SJCRH30 (cell line): ENCODE measurements around the gene SLC16A7. TPM values are rescaled to one million over a fixed set of nuclear protein-coding genes. Genes with fewer than 3 reads are reported as not detected.

Experiments used
- DNase-seq, 2 experiments: peaks; one replicate each; pipeline ENCODE4 v3.0.0-alpha.2; 2015 to 2020
- H3K27ac ChIP-seq: fragments of 250-450 bp; sonication (Bioruptor Pico); 2 replicates; pipeline ENCODE4 v1.5.1; 2020; ENCODE audit warnings: mild to moderate bottlenecking, moderate library complexity
- H3K27me3 ChIP-seq: fragments of 250-450 bp; sonication (Bioruptor Pico); 2 replicates; pipeline ENCODE4 v1.5.1; 2020; ENCODE audit warnings: mild to moderate bottlenecking, moderate library complexity
- H3K36me3 ChIP-seq: fragments of 250-450 bp; sonication (Bioruptor Pico); 2 replicates; pipeline ENCODE4 v1.5.1; 2020; ENCODE audit warnings: mild to moderate bottlenecking, moderate library complexity
- H3K4me1 ChIP-seq: fragments of 250-450 bp; sonication (Bioruptor Pico); 2 replicates; pipeline ENCODE4 v1.5.1; 2020; ENCODE audit warnings: mild to moderate bottlenecking, moderate library complexity
- H3K4me3 ChIP-seq: fragments of 250-450 bp; sonication (Bioruptor Pico); 2 replicates; pipeline ENCODE4 v1.5.1; 2020; ENCODE audit warnings: mild to moderate bottlenecking, moderate library complexity
- H3K9me3 ChIP-seq: fragments of 250-450 bp; sonication (Bioruptor Pico); replicated peaks from 2 replicates; pipeline ENCODE4 v1.5.1; 2020; ENCODE audit warnings: mild to moderate bottlenecking, moderate library complexity
- total RNA-seq: library from RNA; depleted of rRNA; stranded (reverse); fragments of >200 nt; shearing (Covaris generic); gene quantifications from 2 replicates; pipeline ENCODE4 v1.2.3, GENCODE V29; 2014

SLC16A7 gene
- total RNA-seq, 1 experiment from 2014 or later: 3.1 TPM

DNA sequence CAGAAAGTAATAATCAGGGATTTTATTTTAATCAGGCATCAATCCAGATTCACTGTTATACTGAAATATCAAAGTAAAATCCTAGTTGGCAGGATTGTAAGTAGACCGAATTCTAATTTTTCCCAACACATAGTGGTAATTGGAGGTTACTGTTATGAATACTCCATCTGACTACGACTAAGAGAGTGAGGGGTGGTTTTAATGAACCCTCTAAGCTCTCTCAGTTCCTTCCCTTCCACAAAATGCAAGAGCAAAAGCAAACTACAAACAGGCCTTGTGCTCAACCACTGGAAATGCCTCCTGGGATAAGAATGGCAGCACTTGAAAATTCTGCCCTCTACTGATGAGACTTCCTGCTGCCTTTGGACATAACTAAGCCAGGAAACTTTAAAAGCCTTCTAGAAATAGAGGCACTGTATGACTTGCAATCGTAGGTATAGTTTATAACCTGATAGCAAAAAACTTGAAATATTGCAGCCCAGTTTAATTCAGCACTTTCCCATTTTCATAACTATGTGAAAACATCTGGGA, 184.8 kb downstream of the SLC16A7 start:
- no peaks in the 10 kb centered on the region for H3K9me3 ChIP-seq
- no peaks in the 10 kb centered on the region for H3K4me1 ChIP-seq
- H3K4me3 ChIP-seq: no peak overlapping the region
- H3K27me3 ChIP-seq: no peaks in the 10 kb centered on the region
- H3K27ac ChIP-seq: no peak overlapping the region
- no peaks in the 10 kb centered on the region for H3K36me3 ChIP-seq
- DNase-seq: peak in 1 of 2 experiments; percentile 29

DNA sequence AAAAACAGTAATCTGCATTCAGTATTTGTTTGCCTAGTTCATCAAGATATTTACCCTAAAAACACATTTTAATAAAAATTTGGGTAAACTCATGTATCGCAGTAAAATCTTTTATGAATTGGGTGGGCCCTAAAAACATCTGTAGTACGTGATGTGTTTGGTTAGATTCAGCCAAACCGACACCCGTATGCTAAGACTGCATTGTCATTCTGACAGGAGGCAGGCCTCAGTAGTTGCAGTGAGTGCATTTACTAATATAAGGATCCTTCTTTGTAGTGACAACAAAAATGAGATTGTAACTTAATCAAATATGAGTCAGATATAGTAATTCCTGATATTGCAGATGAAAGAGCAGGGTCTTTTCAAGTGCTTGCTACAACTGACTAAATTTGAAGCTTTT, 191.8 kb downstream of the SLC16A7 start:
- no peaks in the 10 kb centered on the region for H3K9me3 ChIP-seq
- no peak overlapping the region for H3K27ac ChIP-seq
- no peaks in the 10 kb centered on the region for H3K27me3 ChIP-seq

GRCh38 chr12:59792647-59793046, 196.8 kb downstream of the SLC16A7 start:
- Histone ChIP-seq H3K27me3 (no peaks in the 10 kb centered on the region), H3K4me1 (no peaks in the 10 kb centered on the region), H3K36me3 (no peaks in the 10 kb centered on the region), H3K27ac (no peak overlapping the region), H3K9me3 (no peaks in the 10 kb centered on the region), H3K4me3 (no peak overlapping the region)
- no peak for DNase-seq

More for the DNA sequence above, 191.8 kb downstream of the SLC16A7 start:
- no peak for DNase-seq
- H3K4me1 ChIP-seq: no peaks in the 10 kb centered on the region
- H3K36me3 ChIP-seq: no peaks in the 10 kb centered on the region
- H3K4me3 ChIP-seq: no peak overlapping the region

DNA sequence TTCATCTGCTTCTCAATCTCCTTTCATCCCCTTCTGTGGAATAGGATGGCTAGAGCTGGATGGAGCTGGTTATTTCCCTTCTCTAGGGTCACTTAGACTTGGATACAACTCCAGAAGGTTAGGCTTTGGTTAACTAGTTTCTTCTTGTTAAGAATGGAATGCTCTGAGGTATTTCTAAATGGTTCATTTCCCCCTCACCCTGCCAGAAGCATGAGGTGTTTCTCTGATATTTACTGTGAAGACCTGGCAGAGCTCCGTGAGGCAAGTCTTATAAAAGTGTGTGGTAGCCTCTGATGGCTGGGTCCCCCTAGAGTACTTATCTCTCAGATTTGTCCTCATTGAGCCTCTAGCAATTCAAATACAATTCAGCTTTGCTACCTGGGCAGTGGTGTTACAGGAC, 207.9 kb downstream of the SLC16A7 start:
- no peaks in the 10 kb centered on the region for H3K27me3 ChIP-seq
- DNase-seq: no peak
- H3K4me3 ChIP-seq: no peak overlapping the region; the same call in 1 of the 2 replicates
- H3K9me3 ChIP-seq: no peaks in the 10 kb centered on the region
- no peaks in the 10 kb centered on the region for H3K36me3 ChIP-seq
- no peaks in the 10 kb centered on the region for H3K4me1 ChIP-seq
- no peak overlapping the region for H3K27ac ChIP-seq

DNA sequence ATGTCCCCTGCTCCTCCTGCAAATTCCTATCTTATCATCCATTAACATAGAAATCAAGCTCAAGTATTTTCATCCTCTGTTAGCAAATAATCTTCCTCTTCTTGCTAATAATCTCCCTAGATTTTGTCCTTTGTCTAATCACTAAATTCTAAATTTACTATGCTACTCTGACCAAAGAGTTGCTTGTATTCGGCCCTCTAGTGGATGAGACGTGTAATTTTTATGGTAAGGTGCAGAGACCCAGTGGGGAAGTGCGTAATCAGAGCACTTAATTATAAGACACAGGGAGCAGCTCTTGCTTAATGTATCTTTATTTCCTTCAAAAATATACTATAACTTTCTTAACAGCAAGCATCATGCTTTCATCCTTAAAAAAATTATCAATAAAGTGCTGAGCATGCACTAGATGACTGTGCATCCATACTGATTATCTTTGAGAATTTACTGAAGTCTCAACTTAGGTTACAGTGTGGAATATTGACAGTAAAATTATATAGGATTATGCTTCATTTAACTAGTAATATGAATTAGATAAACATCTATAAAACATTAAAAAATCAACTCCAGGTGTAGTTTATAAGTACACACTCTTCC, 212.6 kb downstream of the SLC16A7 start:
- peak in 1 of 2 experiments; percentile 36 for DNase-seq
- H3K36me3 ChIP-seq: no peaks in the 10 kb centered on the region
- H3K9me3 ChIP-seq: no peaks in the 10 kb centered on the region
- H3K4me1 ChIP-seq: no peaks in the 10 kb centered on the region
- H3K27ac ChIP-seq: no peak overlapping the region
- H3K27me3 ChIP-seq: no peaks in the 10 kb centered on the region
- no peak overlapping the region for H3K4me3 ChIP-seq

DNA sequence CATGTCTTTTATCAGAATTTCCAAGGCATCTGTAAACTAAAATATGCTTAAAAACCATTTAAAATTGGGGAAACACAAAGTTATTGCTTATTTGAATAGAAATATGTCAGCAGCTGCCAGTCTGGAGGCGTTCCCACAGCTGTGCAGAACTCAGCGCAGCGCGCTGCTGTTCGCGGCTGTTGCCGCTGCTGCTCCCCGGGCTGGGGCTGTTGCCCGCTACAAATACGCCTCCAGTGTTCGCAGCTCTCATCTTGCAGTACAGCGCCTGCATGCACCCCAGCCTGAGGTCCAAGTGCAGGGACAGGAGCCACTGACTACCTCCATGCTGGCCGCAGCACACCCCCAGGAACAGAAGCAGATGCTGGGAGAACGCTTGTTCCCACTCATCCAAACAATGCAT, 216.2 kb downstream of the SLC16A7 start:
- Histone ChIP-seq H3K4me1 (no peaks in the 10 kb centered on the region), H3K27ac (no peak overlapping the region), H3K4me3 (no peak overlapping the region), H3K36me3 (no peaks in the 10 kb centered on the region), H3K9me3 (no peaks in the 10 kb centered on the region), H3K27me3 (no peaks in the 10 kb centered on the region)
- no peak for DNase-seq

- H3K27ac ChIP-seq: no peak overlapping the region
- no peak for DNase-seq
- no peaks in the 10 kb centered on the region for H3K27me3 ChIP-seq
- H3K36me3 ChIP-seq: no peaks in the 10 kb centered on the region
- no peaks in the 10 kb centered on the region for H3K9me3 ChIP-seq
- H3K4me1 ChIP-seq: no peaks in the 10 kb centered on the region
- H3K4me3 ChIP-seq: no peak overlapping the region
These were observed 216.9 kb downstream of the SLC16A7 start for GRCh38 chr12:59812716-59813115.

DNA sequence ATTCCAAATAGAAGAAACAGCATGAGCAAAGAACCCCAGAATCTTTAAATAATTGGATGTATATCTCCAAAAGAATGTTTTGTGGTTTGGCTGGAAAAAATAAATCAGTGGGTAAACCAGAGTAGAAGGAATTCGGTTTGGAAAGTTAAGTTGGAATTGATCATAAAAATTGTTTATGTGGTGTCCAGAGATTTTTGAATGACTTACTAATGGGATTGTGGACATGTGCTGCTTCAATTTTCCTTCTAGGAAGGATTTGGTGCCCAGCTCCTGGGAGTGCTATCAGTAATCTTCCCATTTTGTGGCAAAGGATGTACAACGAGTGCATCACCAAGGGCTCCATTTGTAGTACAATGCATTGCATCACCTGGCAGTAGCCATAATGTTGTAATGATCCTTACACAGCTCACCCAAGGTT, 224.8 kb downstream of the SLC16A7 start:
- Histone ChIP-seq H3K4me3 (no peak overlapping the region), H3K4me1 (no peaks in the 10 kb centered on the region), H3K9me3 (no peaks in the 10 kb centered on the region), H3K27me3 (no peaks in the 10 kb centered on the region), H3K27ac (no peak overlapping the region), H3K36me3 (no peaks in the 10 kb centered on the region)
- no peak for DNase-seq

- no peaks in the 10 kb centered on the region for H3K27me3 ChIP-seq
- no peak for DNase-seq
- no peak overlapping the region for H3K27ac ChIP-seq
- H3K36me3 ChIP-seq: no peaks in the 10 kb centered on the region
- no peak overlapping the region for H3K4me3 ChIP-seq
- H3K4me1 ChIP-seq: no peaks in the 10 kb centered on the region
- H3K9me3 ChIP-seq: no peaks in the 10 kb centered on the region
These were observed 227.7 kb downstream of the SLC16A7 start for GRCh38 chr12:59823567-59823966.

GRCh38 chr12:59827767-59828166, 231.9 kb downstream of the SLC16A7 start:
- no peak for DNase-seq
- H3K36me3 ChIP-seq: no peaks in the 10 kb centered on the region
- no peak overlapping the region for H3K4me3 ChIP-seq
- H3K27me3 ChIP-seq: no peaks in the 10 kb centered on the region
- H3K9me3 ChIP-seq: no peaks in the 10 kb centered on the region
- no peak overlapping the region for H3K27ac ChIP-seq
- no peaks in the 10 kb centered on the region for H3K4me1 ChIP-seq

GRCh38 chr12:59828521-59828920, 232.7 kb downstream of the SLC16A7 start:
- DNase-seq: no peak
- Histone ChIP-seq H3K27ac (no peak overlapping the region), H3K4me1 (no peaks in the 10 kb centered on the region), H3K9me3 (no peaks in the 10 kb centered on the region), H3K36me3 (no peaks in the 10 kb centered on the region), H3K4me3 (no peak overlapping the region), H3K27me3 (no peaks in the 10 kb centered on the region)

GRCh38 chr12:59833408-59833807, 237.6 kb downstream of the SLC16A7 start:
- H3K27me3 ChIP-seq: no peaks in the 10 kb centered on the region
- no peak overlapping the region for H3K27ac ChIP-seq
- no peak for DNase-seq
- H3K4me1 ChIP-seq: no peaks in the 10 kb centered on the region
- no peak overlapping the region for H3K4me3 ChIP-seq
- H3K36me3 ChIP-seq: no peaks in the 10 kb centered on the region
- no peaks in the 10 kb centered on the region for H3K9me3 ChIP-seq

DNA sequence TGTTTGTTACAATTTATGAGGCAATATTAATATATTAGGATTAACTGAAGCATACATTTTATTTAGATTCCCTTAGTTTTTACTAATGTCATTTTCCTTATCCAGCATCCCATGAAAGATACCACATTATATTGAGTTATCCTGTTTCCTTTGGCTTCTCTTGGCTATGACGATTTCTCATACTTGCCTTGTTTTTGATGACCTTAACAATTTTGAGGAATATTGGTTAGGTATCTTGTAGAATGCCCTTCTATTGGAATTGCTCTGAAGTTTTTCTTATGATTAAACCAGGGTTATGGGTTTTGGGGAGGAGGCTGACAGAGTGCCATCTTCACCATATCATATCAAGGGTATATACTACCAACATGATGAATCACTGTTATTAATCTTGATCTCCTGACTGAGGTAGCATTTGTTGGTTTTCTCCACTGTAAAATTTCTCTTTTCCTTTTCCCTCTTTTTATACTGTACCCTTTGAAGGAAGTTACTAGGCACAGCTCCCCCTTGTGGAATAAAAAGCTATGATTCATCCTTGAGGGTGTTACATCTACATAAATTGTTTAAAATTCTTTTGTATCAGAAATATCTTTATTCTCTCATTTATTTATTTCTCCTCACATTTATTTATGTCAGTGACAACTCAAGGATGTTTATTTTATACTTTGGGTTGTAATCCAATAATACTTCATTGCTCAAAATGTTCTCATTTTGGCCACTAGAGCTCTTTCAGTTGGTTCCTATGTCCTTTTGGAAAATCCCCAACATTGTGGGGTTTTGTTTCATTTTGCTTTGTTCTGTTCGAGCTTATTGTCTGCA, 239.0 kb downstream of the SLC16A7 start:
- Histone ChIP-seq H3K27ac (no peak overlapping the region), H3K27me3 (no peaks in the 10 kb centered on the region), H3K4me3 (no peak overlapping the region), H3K9me3 (no peaks in the 10 kb centered on the region), H3K36me3 (no peaks in the 10 kb centered on the region), H3K4me1 (no peaks in the 10 kb centered on the region)
- DNase-seq: peak in 1 of 2 experiments; percentile 50
